ENCODE measurements around the gene PTGR2. TPM values are rescaled to one million over a fixed set of nuclear protein-coding genes. Genes with fewer than 3 reads are reported as not detected.

The PTGR2 gene
- total RNA-seq, 3 donors from 2014 or later = 11.4 to 23.2 (median 17.2) TPM

- no peak for ATAC-seq
- no peak for TF ChIP-seq CTCF (IDR thresholded peaks at IDR 0.05)
- intact Hi-C loops (cut with DNase I, micrococcal nuclease) = no loop called here
- Histone ChIP-seq H3K9me3 (no peaks in the 10 kb centered on the region), H3K36me3 (ENCODE audit: low read depth) (peaks cover 4% of the 10 kb centered on the region), H3K4me3 (no peak overlapping the region), H3K4me1 (ENCODE audit: low read depth) (no peaks in the 10 kb centered on the region)
- no peak for DNase-seq
These were observed 72.7 kb downstream of the PTGR2 start for GRCh38 chr14:73924337-73924736.

Other genes starting within 250 kb of the PTGR2 start
- not detected for gene ACOT6, start 239.3 kb upstream of the PTGR2 start, total RNA-seq
- gene DNAL1, start 206.8 kb upstream of the PTGR2 start, total RNA-seq = 10 to 100 TPM in 1 of 3 donors, 1 to 10 TPM in 2; 7.0 to 18.9 (median 7.6) TPM
- gene PNMA1, start 137.4 kb upstream of the PTGR2 start, total RNA-seq = 10 to 100 TPM; 11.7 to 70.7 (median 15.5) TPM
- 10 to 100 TPM; 38.3 to 47.2 (median 45.1) TPM for gene ZNF410, start 35.0 kb downstream of the PTGR2 start, total RNA-seq
- gene FAM161B, start 98.3 kb downstream of the PTGR2 start, total RNA-seq = 1 to 10 TPM; 4.0 to 6.8 (median 6.2) TPM
- gene COQ6, start 98.5 kb downstream of the PTGR2 start, total RNA-seq = 10 to 100 TPM; 18.9 to 20.6 (median 20.5) TPM
- gene ENTPD5, start 167.5 kb downstream of the PTGR2 start, total RNA-seq = 100 to 1,000 TPM in 2 of 3 donors, 10 to 100 TPM in 1; 79.9 to 296 (median 153) TPM
- gene BBOF1, start 167.5 kb downstream of the PTGR2 start, total RNA-seq = 1 to 10 TPM; 3.9 to 6.8 (median 4.1) TPM
- 10 to 100 TPM; 26.7 to 42.1 (median 32.6) TPM for gene ALDH6A1, start 232.6 kb downstream of the PTGR2 start, total RNA-seq
- gene LIN52, start 233.1 kb downstream of the PTGR2 start, total RNA-seq = 1 to 10 TPM; 4.1 to 9.0 (median 7.4) TPM

Data from mucosa of descending colon (tissue), 3 donors.